K562 (cell line): ENCODE measurements around the gene FAM186B.

Experiments used
- ATF1 ChIP-seq, 2 experiments: fragments of 450-650 bp in 1 of 2; IDR thresholded peaks; 2 replicates each; pipeline ENCODE4 v1.6.1; 2016; ENCODE audit warnings: missing compliant biosample characterization in 1 of 2, missing genetic modification characterization in 1 of 2
- CHD4 ChIP-seq: fragments of 200-600 bp; sonication (generic); IDR thresholded peaks from 3 replicates; pipeline ENCODE4 v1.6.1; 2012; ENCODE audit warnings: low read depth, mild to moderate bottlenecking, mixed read lengths, low read length, inconsistent platforms; ENCODE audit not compliant: insufficient read depth, insufficient replicate concordance, poor library complexity, severe bottlenecking
- CTCF ChIP-seq, 3 experiments: IDR thresholded peaks in 2 of 3; conservative IDR thresholded peaks in 1 of 3; 2 replicates each; pipeline ENCODE4 v1.5.1; 2011 to 2012; ENCODE audit warnings: low read length in 3 of 3, mild to moderate bottlenecking in 3 of 3, control low read depth in 2 of 3, improper control_type of control experiment in 1 of 3, inconsistent platforms in 1 of 3, low read depth in 1 of 3, mixed read lengths in 1 of 3, moderate library complexity in 1 of 3; ENCODE audit not compliant: insufficient read depth in 2 of 3
- ETV5 ChIP-seq: sonication (generic); formaldehyde crosslinking; IDR thresholded peaks from 2 replicates; pipeline ENCODE4 v1.4.0; 2020; ENCODE audit warnings: low read depth, mild to moderate bottlenecking, missing genetic modification reagents
- GATAD2A ChIP-seq: fragments of 450-650 bp; IDR thresholded peaks from 2 replicates; pipeline ENCODE4 v1.6.1; 2017
- NRF1 ChIP-seq, 2 experiments: fragments of 450-650 bp; IDR thresholded peaks in 1 of 2; conservative IDR thresholded peaks in 1 of 2; 2 replicates each; pipeline ENCODE4 v1.6.1; 2014; ENCODE audit warnings: mild to moderate bottlenecking in 2 of 2
- RAD51 ChIP-seq: fragments of 450-650 bp; IDR thresholded peaks from 2 replicates; pipeline ENCODE4 v1.7.1; 2016; ENCODE audit warnings: low read depth, mild to moderate bottlenecking, borderline replicate concordance
- RBM39 ChIP-seq: fragments of 200-400 bp; formaldehyde crosslinking; optimal IDR thresholded peaks from 2 replicates; pipeline ENCODE3; 2018; ENCODE audit warnings: low read depth, low read length
- REST ChIP-seq, 2 experiments: fragments of 450-650 bp; formaldehyde crosslinking in 1 of 2; IDR thresholded peaks; 2 replicates each; pipeline versions ENCODE4 v1.4.0 to v1.6.1; 2014 to 2020; ENCODE audit warnings: mild to moderate bottlenecking in 2 of 2, borderline replicate concordance in 1 of 2, low read depth in 1 of 2
- SRSF9 ChIP-seq: fragments of 200-400 bp; formaldehyde crosslinking; IDR thresholded peaks from 2 replicates; pipeline ENCODE4 v1.6.1; 2017; ENCODE audit warnings: low read depth, low read length, borderline replicate concordance
- ZNF639 ChIP-seq, 2 experiments: fragments of 200-800 bp in 1 of 2; sonication (Bioruptor generic) in 1 of 2; sonication (generic) in 1 of 2; formaldehyde crosslinking in 1 of 2; IDR thresholded peaks in 1 of 2; conservative IDR thresholded peaks in 1 of 2; 2 replicates each; pipeline versions ENCODE4 v1.5.0 to v1.6.1; 2016 to 2020; ENCODE audit warnings: missing compliant biosample characterization in 1 of 2, missing genetic modification characterization in 1 of 2, missing genetic modification reagents in 1 of 2
- ZNF830 ChIP-seq: fragments of 250-450 bp; sonication (Bioruptor Pico); IDR thresholded peaks from 2 replicates; pipeline ENCODE4 v1.5.0; 2021; ENCODE audit warnings: mild to moderate bottlenecking

GRCh38 chr12:49541911-49542505, 63.4 kb downstream of the FAM186B start:
- TF ChIP-seq NRF1 (conservative IDR thresholded peaks at IDR 0.05 in 1 of 2, IDR thresholded peaks at IDR 0.05 in 1 of 2) = no peak
- TF ChIP-seq SRSF9 = no peak
- no peak for TF ChIP-seq ATF1 (CRISPR knock-in tag; IDR thresholded peaks at IDR 0.05)
- TF ChIP-seq ATF1 (tag; IDR thresholded peaks at IDR 0.05) = no peak
- no peak for TF ChIP-seq CTCF (IDR thresholded peaks at IDR 0.05 in 2 of 3, conservative IDR thresholded peaks at IDR 0.05 in 1 of 3; ENCODE audit: insufficient read depth in 2 of 3, low read depth in 1 of 3, low read length in 3 of 3)
- TF ChIP-seq REST (IDR thresholded peaks at IDR 0.05; ENCODE audit: borderline replicate concordance) = no peak
- no peak for TF ChIP-seq REST (CRISPR knock-in tag; IDR thresholded peaks at IDR 0.05; ENCODE audit: low read depth)
- no peak for TF ChIP-seq CHD4
- no peak for TF ChIP-seq GATAD2A
- no peak for TF ChIP-seq RAD51
- TF ChIP-seq RBM39 = no peak
- TF ChIP-seq ZNF639 (CRISPR knock-in tag; conservative IDR thresholded peaks at IDR 0.05 in 1 of 2, IDR thresholded peaks at IDR 0.05 in 1 of 2) = no peak
- TF ChIP-seq ZNF830 = no peak
- no peak for TF ChIP-seq ETV5 (CRISPR knock-in tag)
